GM21619 (cell line): ENCODE measurements around the gene GAB4.

ENCODE experiments used
- ATAC-seq: cut with Tn5 transposase; IDR thresholded peaks from one replicate; pipeline ENCODE4 v1.9.1; 2021; ENCODE audit not compliant: unreplicated experiment

The GAB4 gene

GRCh38 chr22:16988257-16988656 lies 19.8 kb downstream of the GAB4 start:
- no peak for ATAC-seq

- no peak for ATAC-seq
These were observed 20.2 kb downstream of the GAB4 start for GRCh38 chr22:16987822-16988221.

- ATAC-seq: no peak
These were observed 32.7 kb downstream of the GAB4 start for GRCh38 chr22:16975155-16975885.

- ATAC-seq: no peak
These were observed 33.5 kb downstream of the GAB4 start for GRCh38 chr22:16974298-16975084.

GRCh38 chr22:16973591-16974297 lies 34.3 kb downstream of the GAB4 start:
- no peak for ATAC-seq

DNA sequence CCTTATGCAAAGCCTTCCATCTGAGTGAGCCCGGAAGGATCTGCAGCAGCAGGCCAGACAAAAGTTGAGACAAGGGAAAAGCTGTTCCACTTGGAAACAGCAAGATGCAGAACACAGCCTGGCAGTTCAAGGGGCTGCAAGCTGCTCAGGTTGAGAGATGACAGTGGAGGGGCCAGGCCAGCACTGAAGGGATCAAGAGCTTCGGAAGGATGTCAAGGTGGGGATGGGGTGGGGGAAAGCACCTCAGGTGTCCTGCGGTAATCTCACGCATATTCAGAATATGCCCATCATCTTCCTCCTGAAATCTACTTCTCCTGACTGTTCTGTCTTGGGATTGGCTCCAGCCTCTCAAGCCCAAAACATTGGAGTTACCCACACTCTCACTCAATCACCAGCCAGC lies 35.7 kb downstream of the GAB4 start:
- no peak for ATAC-seq

- ATAC-seq: no peak
These were observed 37.6 kb downstream of the GAB4 start for GRCh38 chr22:16970446-16970845.

- no peak for ATAC-seq
These were observed 38.3 kb downstream of the GAB4 start for GRCh38 chr22:16969508-16970327.

- ATAC-seq: no peak
These were observed 39.8 kb downstream of the GAB4 start for GRCh38 chr22:16968218-16968595.

GRCh38 chr22:16967453-16968217 lies 40.4 kb downstream of the GAB4 start:
- ATAC-seq: no peak

DNA sequence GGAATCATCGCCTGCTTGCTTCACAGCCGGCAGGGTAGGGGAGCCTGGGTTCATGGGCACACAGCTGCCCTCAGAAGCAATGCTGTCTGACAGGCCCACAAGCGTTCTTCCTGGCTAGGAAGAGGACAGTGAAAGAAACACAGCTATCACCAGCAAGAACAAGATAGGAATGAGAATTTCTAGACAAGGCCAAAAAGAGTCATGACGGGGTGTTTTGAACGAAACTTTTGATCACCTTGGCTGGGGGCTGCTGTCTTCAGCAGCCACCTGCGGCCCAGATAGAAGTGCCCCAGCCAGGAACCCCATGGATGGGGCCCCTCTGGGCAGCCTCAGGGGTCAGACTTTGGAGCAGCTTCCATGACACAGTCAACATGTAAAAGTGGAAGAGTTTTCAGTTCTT lies 41.8 kb downstream of the GAB4 start:
- ATAC-seq: no peak

GRCh38 chr22:16965560-16965959 lies 42.5 kb downstream of the GAB4 start:
- no peak for ATAC-seq

- no peak for ATAC-seq
These were observed 42.9 kb downstream of the GAB4 start for GRCh38 chr22:16965083-16965482.

DNA sequence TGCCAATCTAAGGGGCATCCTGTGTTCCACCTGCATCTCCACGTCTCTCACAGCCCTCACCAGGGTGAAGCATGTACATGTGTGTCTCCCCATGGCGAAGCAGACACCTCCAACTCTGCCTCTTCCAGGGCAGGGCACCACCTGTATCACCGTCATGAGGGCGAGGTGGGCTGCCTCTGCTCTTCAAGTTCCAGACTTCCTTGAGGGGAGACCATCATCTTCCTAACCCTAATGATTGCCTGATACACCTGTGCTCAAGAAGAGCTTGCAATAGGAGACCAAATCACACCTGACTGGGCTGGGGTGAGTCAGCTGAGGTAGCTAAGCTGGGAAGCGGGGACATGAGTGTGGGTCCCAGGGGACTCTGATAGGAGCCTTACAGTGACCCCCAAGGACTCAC lies 43.7 kb downstream of the GAB4 start:
- ATAC-seq: no peak

GRCh38 chr22:16963189-16963945 lies 44.7 kb downstream of the GAB4 start:
- no peak for ATAC-seq

DNA sequence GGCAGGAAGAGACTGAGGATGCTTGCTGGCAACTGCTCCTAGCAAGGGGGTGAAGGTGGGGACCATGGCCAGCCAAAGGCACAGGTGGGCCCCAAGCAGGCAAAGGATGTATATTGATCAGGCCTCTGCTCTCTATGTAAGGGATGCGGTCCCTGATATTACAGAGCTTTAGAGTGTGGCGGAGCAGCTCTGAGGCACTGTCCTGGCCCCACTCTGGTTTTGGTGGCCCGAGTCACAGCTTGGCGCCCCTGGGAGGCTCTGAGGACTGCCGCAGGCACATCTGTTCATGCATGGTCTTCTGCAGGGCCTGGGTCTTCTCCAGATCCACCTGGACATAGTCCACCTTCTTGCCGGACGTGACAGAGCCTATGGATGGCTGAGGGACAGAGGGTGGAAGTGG lies 45.5 kb downstream of the GAB4 start:
- no peak for ATAC-seq

DNA sequence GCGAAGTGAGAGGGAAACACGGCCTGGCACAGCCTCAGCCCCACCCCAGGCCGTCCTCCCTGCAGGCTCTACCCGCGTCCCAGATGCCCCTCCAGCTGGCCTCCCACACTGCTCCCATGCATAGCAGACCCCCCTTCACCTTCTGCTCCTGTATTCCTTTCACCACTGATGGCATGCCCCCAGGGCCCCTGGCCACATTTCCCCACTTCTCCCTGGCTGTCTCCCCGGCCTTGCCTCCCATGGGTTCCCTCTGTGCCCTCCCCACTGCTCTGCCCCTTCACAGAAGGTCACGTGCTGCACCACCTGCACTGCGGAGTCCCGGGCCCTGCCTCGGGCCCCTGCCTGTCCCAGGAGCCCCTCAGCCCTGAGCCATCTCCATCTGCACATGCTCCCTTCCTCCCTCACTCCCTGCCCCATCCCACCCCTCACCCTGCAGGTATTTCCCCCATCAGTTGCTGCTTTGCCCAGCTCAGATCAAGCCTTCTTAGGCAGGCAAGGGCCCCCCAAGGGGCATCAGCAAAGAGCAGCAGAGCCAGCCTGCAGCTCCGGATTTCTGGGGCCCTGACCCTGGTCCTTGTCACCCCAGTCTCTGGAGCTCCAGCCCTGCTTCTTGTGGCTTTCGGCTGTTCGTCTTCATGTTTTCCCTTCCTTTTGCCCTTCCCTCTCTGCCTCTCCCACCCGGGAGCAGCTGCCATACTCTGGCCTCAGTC lies 46.4 kb downstream of the GAB4 start:
- no peak for ATAC-seq

DNA sequence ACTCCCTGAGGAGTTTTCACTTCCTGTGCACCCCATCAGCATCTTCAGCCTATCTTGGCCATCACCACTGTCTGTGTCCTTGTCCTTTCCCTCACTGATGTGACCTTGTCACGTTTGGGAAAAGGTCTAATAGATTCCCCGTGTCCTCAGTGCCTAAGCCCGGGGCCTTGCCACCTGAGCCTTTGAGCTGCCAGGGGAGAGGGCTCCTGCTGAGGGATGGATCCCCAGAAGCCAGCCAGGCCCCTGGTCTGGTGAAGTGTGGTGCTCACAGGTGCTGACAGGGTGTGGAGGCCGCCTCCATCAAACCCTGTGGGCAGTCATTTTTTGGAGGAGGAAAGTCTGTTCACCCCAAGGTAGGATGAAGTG lies 47.2 kb downstream of the GAB4 start:
- no peak for ATAC-seq
